Endothelial cell of umbilical vein (primary cell): ENCODE data around the gene PRLR. TPM values are rescaled to one million over a fixed set of nuclear protein-coding genes. Genes with fewer than 3 reads are reported as not detected.

Experiments
- BruUV-seq: library from RNA; stranded (reverse); fragments of 400-500 nt; replicated peaks from 2 replicates; lab custom pipeline; 2021; lab: Mats Ljungman, UMichigan
- CTCF ChIA-PET: fragments of 300-600, 350-600 bp; sonication (Branson Sonifier 250); formaldehyde crosslinking; loops from one replicate; lab custom pipeline; 2021; ENCODE audit warnings: antibody characterized with exemption, inconsistent platforms; lab: Charles Lee
- POLR2A ChIA-PET: fragments of 300-600, 350-600 bp; sonication (Branson Sonifier 250); formaldehyde crosslinking; loops from one replicate; lab custom pipeline; 2021; ENCODE audit warnings: antibody characterized with exemption, inconsistent platforms; lab: Charles Lee
- DNase-seq: peaks from one replicate; pipeline ENCODE4 v3.0.0-alpha.2; 2011; ENCODE audit warnings: low read depth, low spot score
- FAIRE-seq: peaks from 2 replicates; lab custom pipeline; 2011; peaks lifted over from hg19 to GRCh38; lab: Jason Lieb, UNC
- H2AFZ ChIP-seq: 2 replicates; pipeline ENCODE4 v1.6.0; 2012; ENCODE audit warnings: low read depth, low read length, control low read depth, inconsistent platforms
- H3K27ac ChIP-seq: 2 replicates; pipeline ENCODE4 v1.5.1; 2011; ENCODE audit warnings: low read depth, mild to moderate bottlenecking, control low read depth, low read length, moderate library complexity; ENCODE audit not compliant: insufficient read depth
- H3K27me3 ChIP-seq, 2 experiments: 2 replicates each; pipeline versions ENCODE4 v1.6.0 to v1.6.1; 2011; ENCODE audit warnings: low read length in 2 of 2, mixed read lengths in 1 of 2; ENCODE audit not compliant: control insufficient read depth in 2 of 2, insufficient read depth in 2 of 2
- H3K36me3 ChIP-seq, 2 experiments: 2 replicates in 1 of 2; 3 replicates in 1 of 2; pipeline ENCODE4 v1.5.1; 2011; ENCODE audit warnings: low read length in 2 of 2, mild to moderate bottlenecking in 1 of 2, moderate library complexity in 1 of 2; ENCODE audit not compliant: control insufficient read depth in 2 of 2, insufficient read depth in 2 of 2; ENCODE audit errors: extremely low read depth in 1 of 2
- H3K4me1 ChIP-seq: 3 replicates; pipeline ENCODE4 v1.5.1; 2011; ENCODE audit warnings: mild to moderate bottlenecking, low read length; ENCODE audit not compliant: control insufficient read depth, insufficient read depth; ENCODE audit errors: extremely low read depth
- H3K4me2 ChIP-seq: 2 replicates; pipeline ENCODE4 v1.6.1; 2011; ENCODE audit warnings: low read length, control low read depth, mixed read lengths; ENCODE audit not compliant: insufficient read depth
- H3K4me3 ChIP-seq, 3 experiments: fragments of 200-600 bp in 1 of 3; sonication (generic), shearing (Covaris generic) in 1 of 3; replicated peaks in 1 of 3; 2 replicates each; pipeline ENCODE4 v1.5.1; 2011 to 2016; ENCODE audit warnings: control low read depth in 3 of 3, low read length in 3 of 3, mild to moderate bottlenecking in 2 of 3, inconsistent platforms in 1 of 3, low read depth in 1 of 3, moderate library complexity in 1 of 3; ENCODE audit not compliant: insufficient read depth in 1 of 3
- H3K79me2 ChIP-seq: 2 replicates; pipeline ENCODE4 v1.6.0; 2012; ENCODE audit warnings: low read length, inconsistent platforms; ENCODE audit not compliant: control insufficient read depth, insufficient read depth
- H3K9ac ChIP-seq: replicated peaks from 2 replicates; pipeline ENCODE3; 2011; ENCODE audit warnings: low read length, control low read depth; ENCODE audit not compliant: insufficient read depth; ENCODE audit errors: extremely low read depth
- H3K9me1 ChIP-seq: replicated peaks from 3 replicates; pipeline ENCODE4 v1.6.0; 2011; ENCODE audit warnings: mild to moderate bottlenecking, low read length; ENCODE audit not compliant: control insufficient read depth, insufficient read depth; ENCODE audit errors: extremely low read depth
- H3K9me3 ChIP-seq: replicated peaks from 2 replicates; pipeline ENCODE4 v1.5.1; 2012; ENCODE audit warnings: low read length, inconsistent platforms; ENCODE audit not compliant: control insufficient read depth, insufficient read depth
- H4K20me1 ChIP-seq: replicated peaks from 2 replicates; pipeline ENCODE3; 2011; ENCODE audit warnings: mild to moderate bottlenecking, low read length; ENCODE audit not compliant: control insufficient read depth, insufficient read depth; ENCODE audit errors: extremely low read depth
- CTCF ChIP-seq, 2 donors: IDR thresholded peaks; 1 replicate in 1 of 2; 2 replicates in 1 of 2; pipeline ENCODE4 v1.5.1; 2011; ENCODE audit warnings: low read length in 2 of 2, mild to moderate bottlenecking in 2 of 2, moderate library complexity in 2 of 2, control low read depth in 1 of 2, inconsistent platforms in 1 of 2, low read depth in 1 of 2; ENCODE audit not compliant: insufficient read depth in 1 of 2; ENCODE audit errors: extremely low read depth in 1 of 2
- EZH2 ChIP-seq: IDR thresholded peaks from 2 replicates; pipeline ENCODE4 v1.6.1; 2012; ENCODE audit warnings: borderline replicate concordance, low read depth, mild to moderate bottlenecking, moderate library complexity, low read length, inconsistent platforms; ENCODE audit not compliant: severe bottlenecking
- FOS ChIP-seq: IDR thresholded peaks from 2 replicates; pipeline ENCODE4 v1.6.1; 2011; ENCODE audit warnings: mild to moderate bottlenecking, low read length, moderate library complexity, borderline replicate concordance; ENCODE audit not compliant: insufficient read depth
- GATA2 ChIP-seq: IDR thresholded peaks from 2 replicates; pipeline ENCODE4 v1.7.0; 2011; ENCODE audit warnings: low read depth, mild to moderate bottlenecking, moderate library complexity, mixed read lengths, low read length; ENCODE audit not compliant: insufficient read length, insufficient read depth
- JUN ChIP-seq: IDR thresholded peaks from 2 replicates; pipeline ENCODE4 v1.6.1; 2011; ENCODE audit warnings: borderline replicate concordance, low read depth; ENCODE audit not compliant: insufficient read length, insufficient read depth
- MAX ChIP-seq: IDR thresholded peaks from 2 replicates; pipeline ENCODE4 v1.6.1; 2011; ENCODE audit not compliant: insufficient read depth, insufficient read length
- MYC ChIP-seq: IDR thresholded peaks from one replicate; pipeline ENCODE4 v1.6.1; 2011; ENCODE audit warnings: mild to moderate bottlenecking, low read depth, low read length
- POLR2A ChIP-seq: IDR thresholded peaks from 2 replicates; pipeline ENCODE4 v1.6.1; 2012; ENCODE audit warnings: low read depth, mild to moderate bottlenecking, control low read depth, low read length
- POLR2AphosphoS5 ChIP-seq: IDR thresholded peaks from 2 replicates; pipeline ENCODE4 v1.6.1; 2012; ENCODE audit warnings: low read depth, mild to moderate bottlenecking, control low read depth, low read length, moderate library complexity; ENCODE audit not compliant: insufficient read depth
- dilution Hi-C: fragments of 300-500 bp; cut with MboI; formaldehyde crosslinking; loops from one replicate; pipeline ENCODE4 v1.15.0; 2019; ENCODE audit warnings: low sequenced_read_pairs; ENCODE audit not compliant: extremely low pct_ligation_motif_present
- intact Hi-C: fragments of 100-400 bp; cut with micrococcal nuclease; formaldehyde crosslinking; loops from one replicate; pipeline ENCODE4 v1.10.0; 2022
- polyA plus RNA-seq, 4 experiments: library from polyadenylated mRNA; depleted of rRNA in 3 of 4; stranded (reverse) in 3 of 4; unstranded in 1 of 4; fragments of >200 nt; gene quantifications; 2 replicates each; pipeline versions ENCODE4 v1.2.1 to v1.2.3, GENCODE V29; 2011 to 2012; ENCODE audit warnings: missing spikeins in 1 of 4
- total RNA-seq: library from RNA; stranded (reverse); gene quantifications from 2 replicates; pipeline ENCODE4 v1.2.3, GENCODE V29; 2021

Gene PRLR
- total and polyA plus RNA-seq, 2 donors (not counting 3 experiments of a cell fraction or from before 2014, with no cell fraction given): not detected

DNA sequence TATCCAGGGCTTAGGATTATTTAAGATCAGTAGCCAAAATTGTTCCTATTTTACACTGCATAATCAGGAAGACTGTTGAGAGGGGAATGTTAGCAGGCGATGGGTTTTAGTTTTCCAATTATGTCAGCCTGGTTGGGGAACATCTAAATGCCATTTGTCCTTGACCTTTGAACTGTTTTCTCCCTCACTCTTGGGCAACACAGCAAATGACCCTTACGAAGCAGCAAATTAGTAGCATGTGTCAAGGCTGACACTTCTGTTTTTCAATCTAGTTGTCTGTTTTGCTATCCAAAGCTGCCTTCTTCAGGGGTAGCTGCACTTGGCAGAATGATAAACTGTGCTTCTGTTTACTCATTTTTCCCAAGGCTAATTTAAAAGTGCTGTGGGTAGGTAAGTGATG, 104.5 kb downstream of the PRLR start:
- BruUV-seq: no TSS peak
- no peak overlapping the region for H3K4me3 ChIP-seq
- H3K4me1 ChIP-seq: no peaks in the 10 kb centered on the region
- H3K36me3 ChIP-seq: no peaks in the 10 kb centered on the region
- POLR2A ChIA-PET: no interaction called here
- no peak for TF ChIP-seq GATA2
- no peak for TF ChIP-seq POLR2A
- TF ChIP-seq FOS: no peak
- TF ChIP-seq JUN: no peak
- TF ChIP-seq CTCF (IDR thresholded peaks at IDR 0.05; ENCODE audit: extremely low read depth in 1 of 2, insufficient read depth in 1 of 2, low read depth in 1 of 2, low read length in 2 of 2): no peak
- TF ChIP-seq MAX: no peak
- no peak for TF ChIP-seq EZH2
- TF ChIP-seq MYC: no peak
- TF ChIP-seq POLR2AphosphoS5: no peak
- H3K9ac ChIP-seq: no peak overlapping the region
- H3K27ac ChIP-seq: no peak overlapping the region
- H3K4me2 ChIP-seq: no peak overlapping the region
- H3K79me2 ChIP-seq: no peaks in the 10 kb centered on the region
- DNase-seq (no peak), FAIRE-seq (no peak)
- CTCF ChIA-PET: no interaction called here
- no peaks in the 10 kb centered on the region for H3K27me3 ChIP-seq
- intact Hi-C loops (no loop called here), dilution Hi-C loops (no loop called here)
- no peaks in the 10 kb centered on the region for H4K20me1 ChIP-seq
- H2AFZ ChIP-seq: no peak overlapping the region
- H3K9me1 ChIP-seq: no peaks in the 10 kb centered on the region
- H3K9me3 ChIP-seq: no peaks in the 10 kb centered on the region
